T-helper 2 cell treated with Interferon-gamma antibody and Interleukin-4, amounts not matched to agents 100 ng/mL and 5 ng/mL, for 36 hours (primary cell): ENCODE measurements around the gene APOD. TPM values are rescaled to one million over a fixed set of nuclear protein-coding genes. Genes with fewer than 3 reads are reported as not detected.
"Not testable (repeated sequence)": the region's sequence is repeated elsewhere in the genome, so short reads cannot be mapped to it uniquely, and the experiment has no call there.

Experiments used
- intact Hi-C: fragments of 100-400 bp; cut with micrococcal nuclease; formaldehyde crosslinking; loops from one replicate; pipeline ENCODE4 v1.15.1; 2023
- total RNA-seq: library from RNA; stranded (reverse); gene quantifications from 2 replicates; pipeline ENCODE4 v1.2.3, GENCODE V29; 2022

The APOD gene
- 0.27 TPM in 1 of 2 replicates, not detected in the other for total RNA-seq

DNA sequence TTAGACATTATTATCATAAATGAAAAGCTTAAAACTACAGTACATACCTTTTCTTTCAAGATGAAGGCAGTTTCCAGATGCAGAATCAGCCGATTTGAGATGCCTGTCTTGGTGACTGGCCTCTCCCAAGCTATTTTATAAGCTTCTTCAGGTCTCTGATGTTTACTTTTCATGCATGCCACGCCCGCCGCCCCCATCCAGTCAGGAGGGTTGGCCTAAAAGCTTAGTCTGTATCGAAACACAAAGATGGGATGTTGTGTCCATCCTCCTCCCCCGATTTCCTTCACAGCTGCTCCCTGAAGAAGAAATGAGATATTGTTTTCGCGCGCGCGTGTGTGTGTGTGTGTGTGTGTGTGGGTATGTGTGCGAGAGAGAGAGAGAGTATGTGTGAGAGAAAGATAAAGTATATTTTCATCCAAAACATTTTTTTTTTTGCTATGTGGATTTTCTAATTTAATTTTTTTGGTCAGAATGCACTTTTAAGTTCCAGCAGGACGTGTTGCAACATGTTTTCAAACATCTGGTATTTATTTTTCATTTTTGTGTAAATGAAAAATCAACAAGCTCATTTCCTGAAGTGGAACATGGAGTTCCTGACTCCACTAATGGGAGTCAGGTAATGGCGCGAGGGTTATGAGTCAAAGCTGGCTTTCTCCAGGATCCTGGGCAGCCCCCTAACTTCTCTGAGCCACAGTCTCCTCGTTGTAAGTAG lies at the start of gene APOD:
APOD (minus strand) TSS at position 110 of the 712 bp plus-strand sequence. CDS start 4,479 bp downstream, outside the sequence.
- intact Hi-C loops: no loop called here

DNA sequence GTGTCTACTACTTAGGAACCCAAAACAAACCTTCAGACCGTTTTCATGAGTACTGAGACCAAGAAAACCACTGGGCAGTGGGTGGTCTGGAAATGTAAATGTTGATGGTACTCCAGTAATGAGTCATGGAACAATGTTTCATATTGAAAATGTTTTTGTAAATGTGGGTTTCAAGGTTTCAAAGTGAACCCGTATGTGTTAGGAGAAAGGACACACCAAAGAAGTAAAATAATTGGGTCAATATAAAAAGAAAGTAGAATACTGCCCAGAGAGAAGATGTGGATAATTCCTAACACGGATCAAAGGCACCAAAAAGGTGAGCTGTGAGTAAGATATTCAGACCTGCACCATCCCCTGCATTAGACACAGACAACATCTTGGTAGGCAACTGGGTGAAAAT lies 49.6 kb upstream of the APOD start:
- intact Hi-C loops: not testable (repeated sequence)

DNA sequence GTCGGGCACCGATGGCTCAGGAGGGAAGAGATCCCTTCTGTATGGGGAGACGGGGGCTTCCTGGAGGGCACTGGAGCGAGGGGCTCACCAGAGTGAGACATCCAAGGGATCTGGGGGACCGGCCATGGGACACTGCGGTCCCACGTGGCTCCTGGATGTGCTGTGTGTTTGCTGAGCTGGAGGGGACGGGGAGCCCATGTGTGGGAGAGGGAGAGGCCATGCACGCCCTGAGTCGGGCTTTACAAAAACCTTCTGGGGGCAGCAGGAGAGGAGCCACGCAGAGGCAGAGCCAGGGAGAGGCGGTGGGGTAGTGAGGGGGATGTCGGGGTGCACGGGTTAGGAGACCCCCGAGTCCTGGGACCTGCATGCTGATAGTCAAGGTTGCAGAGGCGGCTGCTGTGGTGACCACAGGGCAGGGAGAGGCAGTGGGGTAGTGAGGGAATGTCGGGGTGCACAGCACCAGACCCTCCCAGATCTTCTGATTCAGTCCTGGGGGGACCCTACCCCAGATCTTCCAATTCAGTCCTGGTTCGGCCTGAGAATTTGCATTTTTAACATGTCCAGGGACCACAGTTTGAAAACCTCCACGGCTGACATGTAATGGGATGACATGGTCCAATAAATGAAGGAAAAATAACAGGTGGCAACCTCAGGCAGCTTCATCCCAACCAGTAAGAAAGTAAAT lies 48.9 kb upstream of the APOD start:
- intact Hi-C loops: not testable (repeated sequence)

DNA sequence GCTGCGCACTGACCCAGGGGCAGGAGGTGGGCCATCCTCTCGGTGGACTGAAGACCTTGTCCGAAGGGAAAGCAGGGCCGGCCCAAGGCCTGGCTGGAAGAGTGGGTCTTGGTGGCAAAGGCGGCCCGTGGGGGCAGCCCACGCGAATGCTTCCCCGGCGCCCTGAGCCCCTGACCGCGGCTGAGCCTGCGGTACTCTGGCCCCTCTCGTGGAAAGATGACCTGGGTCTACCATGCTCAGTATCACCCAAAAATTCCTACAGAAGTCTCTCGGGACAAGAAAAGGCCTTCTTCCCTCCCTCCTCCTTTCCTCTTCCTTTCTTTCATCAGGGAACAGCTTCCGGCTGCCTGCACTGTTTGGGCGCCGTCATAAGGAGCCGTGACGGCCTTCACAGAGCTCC lies 48.3 kb upstream of the APOD start:
- intact Hi-C loops: not testable (repeated sequence)

DNA sequence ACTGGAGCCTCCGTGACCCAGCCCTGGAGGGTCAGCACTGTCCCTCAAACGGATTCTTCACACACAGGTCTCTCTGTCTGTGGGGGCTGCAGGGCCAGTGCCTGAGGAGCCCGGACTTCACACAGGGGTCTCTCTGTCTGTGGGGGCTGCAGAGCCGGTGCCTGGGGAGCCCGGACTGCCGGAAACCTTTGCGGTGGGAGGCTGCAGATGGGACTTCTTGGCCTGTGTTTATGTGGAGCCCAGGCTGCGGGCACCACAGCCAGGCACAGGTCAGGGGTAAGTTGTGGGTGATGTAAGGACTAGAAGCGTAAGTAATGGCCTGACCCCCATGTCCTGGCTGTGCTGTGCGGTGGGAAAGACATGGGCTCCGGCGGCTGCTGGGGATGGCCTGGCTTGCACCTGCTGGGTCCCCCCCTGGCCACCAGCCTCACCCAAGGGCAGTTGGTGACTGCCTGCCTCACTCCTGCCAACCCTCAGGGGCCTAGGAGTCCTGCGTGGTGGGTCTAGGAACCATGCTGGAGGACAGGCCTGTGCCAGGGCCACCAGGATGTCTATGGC lies 47.3 kb upstream of the APOD start:
- intact Hi-C loops: not testable (repeated sequence)

DNA sequence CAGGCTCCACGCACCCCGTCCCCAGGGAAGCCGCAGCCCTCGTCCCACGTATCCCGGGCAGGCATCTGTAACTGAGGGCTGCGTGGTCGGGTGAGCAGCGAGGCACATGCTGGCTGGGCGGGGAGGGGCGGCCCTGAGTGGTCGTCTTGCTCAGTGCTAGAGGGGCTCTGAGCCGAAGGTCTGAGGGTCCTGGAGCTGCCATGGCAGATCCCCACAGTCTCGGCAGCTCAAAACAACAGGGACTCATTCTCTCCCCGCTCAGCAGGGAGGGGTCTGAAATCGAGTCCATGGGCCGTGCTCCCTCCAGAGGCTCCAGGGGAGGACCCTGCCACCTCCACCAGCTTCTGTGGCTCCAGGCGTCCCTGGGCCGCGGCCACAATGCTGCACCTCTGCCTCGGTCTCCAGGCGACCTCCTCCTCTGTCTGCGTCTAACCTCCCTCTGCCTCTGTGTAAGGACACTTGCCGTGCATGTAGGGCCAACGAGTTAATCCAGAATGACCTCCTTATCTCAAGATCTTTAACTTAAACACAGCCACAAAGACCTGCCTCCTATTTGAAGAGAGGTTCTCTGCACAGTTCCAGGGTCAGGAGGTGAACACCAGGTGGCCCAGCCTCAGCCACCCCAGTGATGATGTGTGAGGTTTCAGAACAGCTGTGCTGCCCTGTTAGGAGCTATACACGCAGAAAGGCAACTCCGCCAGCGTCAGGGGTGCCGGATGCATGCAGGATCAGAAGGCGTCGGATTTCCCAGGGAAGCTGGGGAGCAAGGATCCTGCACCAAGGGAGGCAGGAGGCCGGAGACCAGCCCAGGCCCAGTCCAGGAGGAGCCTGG lies 46.6 kb upstream of the APOD start:
- intact Hi-C loops: not testable (repeated sequence)

DNA sequence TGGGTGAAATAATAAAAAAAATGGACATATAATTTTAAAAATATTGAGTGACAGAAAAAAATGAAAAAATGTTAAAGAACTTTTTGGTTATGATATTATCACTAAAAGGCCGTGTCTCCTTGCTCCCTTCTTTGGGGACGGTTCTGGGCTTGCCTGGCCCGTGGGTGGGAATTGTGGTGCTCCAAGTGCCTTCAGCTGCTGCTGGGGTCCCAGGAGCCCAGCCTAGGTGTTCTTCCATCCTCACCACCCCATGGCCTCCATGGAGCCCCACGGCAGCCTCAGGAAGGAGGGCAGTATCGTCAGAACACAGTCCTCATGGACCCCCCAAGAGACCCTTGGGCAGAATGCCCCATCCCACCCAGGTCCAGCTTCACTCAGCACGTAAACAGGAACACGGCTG lies 45.9 kb upstream of the APOD start:
- intact Hi-C loops: loop anchor here (10.0 kb wide), 1 partner anchor 115 kb away; no protein-coding TSS in a partner anchor

DNA sequence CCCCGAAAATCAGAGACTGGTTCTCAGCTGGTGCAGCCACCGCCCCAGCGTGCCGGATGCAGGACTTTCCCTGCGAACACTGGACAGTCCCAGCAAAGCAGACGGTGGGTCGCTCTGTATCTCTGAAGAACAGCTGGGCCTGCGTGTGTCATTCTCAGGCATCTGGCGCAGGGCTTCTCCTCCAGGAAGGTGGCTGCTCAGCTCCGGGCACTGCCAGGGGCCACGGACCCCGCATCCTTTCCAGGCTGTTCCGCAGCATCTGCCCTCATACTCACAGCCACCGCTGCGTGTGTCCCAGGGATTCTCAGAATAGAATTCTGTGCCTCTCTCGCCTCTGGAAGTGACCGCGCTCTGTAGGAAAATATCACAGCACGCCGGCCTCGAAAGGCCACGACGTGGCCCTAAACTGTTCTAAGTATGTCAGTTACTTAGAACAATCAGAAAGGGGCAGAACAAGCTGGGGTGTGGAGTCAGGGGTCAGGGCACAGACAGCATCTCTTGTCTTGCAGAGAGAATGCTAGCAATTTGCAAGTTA lies 44.7 kb upstream of the APOD start:
- intact Hi-C loops: loop anchor here (10.0 kb wide), 1 partner anchor 116 kb away; no protein-coding TSS in a partner anchor

DNA sequence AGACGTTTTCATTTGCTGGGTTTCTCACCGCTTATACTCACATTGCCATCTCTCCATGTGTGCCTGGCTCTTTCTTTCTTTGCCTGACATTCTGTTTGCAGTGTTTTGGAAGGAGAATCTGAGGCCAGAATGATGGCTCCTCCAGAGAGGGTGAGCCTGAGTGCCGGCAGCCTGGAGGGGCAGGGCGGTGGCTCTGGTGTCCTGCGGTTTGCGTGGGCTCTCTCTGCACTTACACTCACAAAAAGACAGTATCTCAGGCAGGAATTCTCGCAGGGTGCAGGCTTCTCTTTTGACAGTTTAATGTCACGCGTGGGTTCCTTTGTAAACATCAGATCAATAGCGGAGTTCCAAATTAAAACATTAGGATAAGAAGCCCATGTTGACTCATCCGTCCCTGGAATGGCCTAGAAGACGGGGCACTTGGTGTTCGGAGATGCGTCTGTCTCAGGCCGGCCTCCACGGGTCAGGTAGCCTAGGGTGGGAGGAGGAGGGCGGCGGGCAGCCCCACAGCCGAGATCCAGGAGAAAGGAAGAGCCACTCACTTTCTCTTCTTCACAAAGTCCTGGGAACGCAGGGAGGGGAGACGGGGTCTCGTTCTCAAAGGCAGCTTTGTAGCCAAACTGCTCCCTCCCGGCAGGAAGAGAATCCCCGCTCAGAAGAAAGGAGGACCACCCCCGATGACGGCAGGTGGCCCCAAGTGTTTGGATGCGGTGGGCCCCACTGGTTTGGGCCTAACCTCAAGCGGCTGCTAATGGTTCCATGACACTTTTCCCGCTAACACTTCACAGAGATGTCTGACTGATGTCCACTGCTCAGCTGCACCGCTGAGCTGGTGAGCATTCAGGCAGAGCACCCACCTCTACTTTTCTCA lies 44.0 kb upstream of the APOD start:
- intact Hi-C loops: loop anchor here (10.0 kb wide), 1 partner anchor 117 kb away; no protein-coding TSS in a partner anchor

DNA sequence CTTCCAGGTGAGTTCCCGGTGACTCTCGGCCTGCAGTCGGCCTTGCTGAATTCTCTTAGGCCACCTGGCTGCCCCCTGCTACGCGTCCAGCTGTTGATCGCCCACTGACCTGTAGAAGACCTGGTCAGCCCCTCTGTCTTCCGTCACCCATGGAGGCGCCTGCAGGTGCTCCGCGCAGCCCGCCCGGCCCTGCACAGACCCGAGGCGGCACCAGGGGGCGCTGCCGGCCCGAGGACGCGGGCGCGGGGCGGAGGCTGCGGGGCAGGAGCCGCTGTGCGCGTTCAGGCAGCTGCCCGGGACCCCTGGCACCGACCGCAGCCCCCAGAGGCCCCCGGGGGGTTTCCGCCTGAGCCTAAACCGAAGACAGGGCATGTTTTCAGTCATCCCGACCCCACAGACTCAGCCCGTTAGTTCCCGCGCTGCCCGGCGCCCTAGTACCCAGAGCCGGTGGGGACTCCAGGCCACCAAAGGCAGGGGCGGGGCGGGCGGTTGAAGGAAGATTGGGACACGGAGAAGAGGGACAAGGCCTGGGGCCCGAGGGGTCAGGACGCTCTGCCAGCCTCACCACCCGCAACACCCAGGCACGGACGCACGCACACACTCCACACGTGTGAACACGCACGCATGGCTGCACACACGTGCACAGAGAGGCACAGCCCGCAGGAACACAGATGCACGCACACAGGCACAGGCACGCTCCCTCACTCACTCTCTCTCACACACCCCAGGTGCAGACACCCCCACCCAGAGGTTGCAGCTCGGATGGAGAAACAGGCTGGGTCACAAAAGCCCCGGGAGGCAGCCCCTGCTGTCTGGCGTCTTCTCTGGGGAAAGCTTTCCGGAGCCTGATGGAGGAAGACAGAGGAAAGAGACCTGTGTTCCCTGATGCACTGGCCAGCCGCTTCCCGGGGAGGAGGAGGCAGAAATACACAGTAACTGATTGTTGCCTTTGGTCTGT lies 41.1 kb upstream of the APOD start:
- intact Hi-C loops: loop anchor here (10.0 kb wide), 1 partner anchor 120 kb away; no protein-coding TSS in a partner anchor

DNA sequence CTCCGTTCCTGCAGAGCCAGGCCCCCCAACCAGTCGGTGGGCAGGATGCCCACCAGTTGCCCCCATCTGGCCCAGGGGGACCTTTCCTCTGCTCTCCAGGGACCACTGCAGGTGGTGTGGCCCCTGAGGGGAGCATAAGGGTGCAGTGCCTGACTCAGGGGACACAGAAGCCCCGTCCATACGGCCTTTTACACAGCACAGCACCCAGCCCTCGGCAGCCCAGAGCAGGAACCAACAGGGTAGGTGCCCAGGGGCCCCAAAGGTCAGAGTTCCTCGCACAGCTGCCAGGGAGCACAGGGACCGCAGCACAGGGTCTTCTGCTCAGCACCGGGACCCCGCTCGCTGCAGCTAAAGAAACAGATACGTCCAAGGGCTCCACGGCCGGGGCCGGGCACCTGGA lies 40.4 kb upstream of the APOD start:
- intact Hi-C loops: loop anchor here (10.0 kb wide), 1 partner anchor 121 kb away; no protein-coding TSS in a partner anchor

DNA sequence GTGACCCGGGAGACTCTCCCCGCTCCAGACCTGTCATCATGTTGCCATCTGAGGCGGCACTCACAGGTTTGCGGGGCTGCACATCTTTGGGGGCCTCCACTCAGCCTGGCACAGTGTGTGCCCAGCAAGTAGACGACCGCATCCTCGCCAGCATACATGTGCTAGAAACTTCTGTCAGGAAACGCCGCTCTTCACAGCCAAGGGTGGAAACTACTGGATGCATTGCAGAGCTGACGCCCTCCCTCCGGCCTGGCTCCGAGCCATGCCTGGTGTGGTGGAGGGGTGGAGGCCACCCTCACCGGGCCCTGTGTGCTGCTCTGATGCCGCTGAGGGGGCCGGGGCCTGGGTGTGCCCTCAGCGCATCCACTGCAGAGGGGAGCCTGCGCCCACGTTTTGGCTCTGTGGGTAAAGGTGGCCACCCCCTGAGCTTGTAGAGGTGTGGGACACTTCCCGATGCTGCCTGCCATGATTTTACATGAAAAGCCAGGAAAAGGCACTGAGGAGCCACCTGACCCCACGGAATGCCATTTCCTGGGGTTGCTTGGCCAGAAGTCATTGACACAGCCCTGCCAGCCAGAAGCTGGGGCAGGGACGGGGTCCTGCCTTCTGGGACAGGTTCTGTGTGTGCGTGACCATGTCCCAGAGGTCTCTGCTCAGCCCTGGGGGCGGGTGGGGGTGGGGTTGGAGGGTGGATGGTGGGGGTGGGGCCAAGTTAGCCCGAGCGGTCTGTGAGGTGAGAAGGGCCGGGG lies 39.7 kb upstream of the APOD start:
- intact Hi-C loops: loop anchor here (10.0 kb wide), 1 partner anchor 121 kb away; no protein-coding TSS in a partner anchor

DNA sequence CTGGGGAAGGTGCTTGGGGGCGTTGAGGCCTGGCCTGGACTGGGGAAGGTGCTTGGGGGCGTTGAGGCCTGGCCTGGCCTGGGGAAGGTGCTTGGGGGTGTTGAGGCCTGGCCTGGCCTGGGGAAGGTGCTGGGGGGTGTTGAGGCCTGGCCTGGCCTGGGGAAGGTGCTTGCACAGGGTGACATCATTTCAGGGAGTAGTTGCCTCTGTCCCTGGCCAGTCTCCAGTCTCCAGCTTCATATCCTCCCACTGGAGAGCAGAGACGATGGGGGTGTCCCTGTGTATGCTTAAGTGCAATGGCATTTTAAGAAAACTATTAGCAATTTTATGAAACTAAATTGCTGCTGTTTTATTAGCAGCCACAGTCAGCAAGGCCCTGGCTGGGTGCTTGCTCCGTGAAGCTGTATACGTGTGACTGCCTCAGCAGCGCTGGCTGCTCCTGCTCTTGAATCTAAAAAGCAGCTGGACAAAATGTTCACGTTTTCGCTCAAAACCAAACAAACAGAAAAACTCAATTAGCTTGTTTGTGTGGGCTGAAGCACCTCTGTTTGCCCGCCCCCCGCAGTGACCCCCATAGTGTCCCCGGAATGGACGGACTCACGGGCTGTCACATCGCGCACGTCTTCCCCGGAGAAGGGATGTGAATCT lies 38.9 kb upstream of the APOD start:
- intact Hi-C loops: loop anchor here (10.0 kb wide), 1 partner anchor 122 kb away; no protein-coding TSS in a partner anchor

DNA sequence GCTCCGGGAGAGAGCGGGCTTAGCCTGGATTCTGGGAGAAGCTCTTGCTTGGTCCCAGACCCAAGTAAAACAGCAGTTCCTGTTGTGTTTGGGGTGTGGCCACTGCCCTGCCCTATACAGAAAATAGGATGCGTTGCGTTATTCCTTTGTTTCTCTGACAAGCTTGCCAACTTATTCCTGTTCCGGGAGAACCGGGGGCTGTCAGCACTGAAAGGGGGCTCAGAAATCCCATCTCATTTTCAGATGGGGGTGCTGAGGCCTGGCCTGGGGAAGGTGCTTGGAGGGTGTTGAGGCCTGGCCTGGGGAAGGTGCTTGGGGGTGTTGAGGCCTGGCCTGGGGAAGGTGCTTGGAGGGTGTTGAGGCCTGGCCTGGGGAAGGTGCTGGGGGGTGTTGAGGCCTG lies 38.3 kb upstream of the APOD start:
- intact Hi-C loops: loop anchor here (10.0 kb wide), 1 partner anchor 123 kb away; no protein-coding TSS in a partner anchor

DNA sequence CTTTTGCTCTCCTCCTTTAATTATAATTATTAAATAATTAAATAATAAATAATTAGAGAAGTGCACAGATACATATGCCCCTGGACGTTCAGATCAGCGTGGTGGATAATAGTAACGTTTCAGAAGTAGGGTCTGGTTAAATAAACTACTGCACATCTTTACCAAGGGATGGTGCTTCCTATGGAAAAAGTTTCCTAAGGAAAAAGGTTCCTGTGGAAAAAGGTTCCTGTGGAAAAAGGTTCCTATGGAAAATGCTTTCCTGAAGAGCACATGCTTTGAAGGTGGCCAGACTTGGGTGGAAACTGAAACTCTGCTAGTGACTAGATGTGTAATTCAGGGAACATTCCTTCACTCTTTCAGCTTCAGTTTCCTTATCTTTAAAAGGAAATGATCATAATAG lies 37.4 kb upstream of the APOD start:
- intact Hi-C loops: loop anchor here (10.0 kb wide), 1 partner anchor 124 kb away; no protein-coding TSS in a partner anchor

DNA sequence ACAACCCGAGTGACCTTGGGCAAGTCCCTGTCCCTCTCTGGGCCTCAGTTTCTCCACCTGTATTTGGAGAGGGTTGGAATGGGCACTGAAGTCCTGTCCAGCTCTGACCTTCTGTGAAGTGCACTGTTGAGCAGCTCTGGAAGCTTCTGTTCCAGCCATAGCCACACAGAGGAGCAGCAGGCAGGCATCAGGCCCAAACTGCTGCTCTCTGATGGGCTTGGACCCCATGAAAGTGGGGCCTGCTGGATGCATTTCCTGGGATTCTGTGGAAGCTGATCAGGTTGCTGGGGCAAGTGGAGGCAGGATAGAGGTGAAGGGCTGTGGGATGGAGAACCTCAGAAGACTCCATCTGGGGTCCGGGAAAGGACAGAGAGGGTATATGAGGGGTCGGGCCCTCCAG lies 36.7 kb upstream of the APOD start:
- intact Hi-C loops: loop anchor here (10.0 kb wide), 1 partner anchor 124 kb away; no protein-coding TSS in a partner anchor
